Hepatocyte (in vitro differentiated cells): ENCODE measurements around the gene LRRC9.

Source experiments
- CTCF ChIP-seq: fragments of 200-600 bp; sonication (generic); IDR thresholded peaks from 2 replicates; pipeline ENCODE4 v1.5.1; 2016; ENCODE audit warnings: antibody characterized with exemption, mild to moderate bottlenecking; ENCODE audit not compliant: poor library complexity
- EZH2 ChIP-seq: fragments of 200-600 bp; sonication (generic); IDR thresholded peaks from 2 replicates; pipeline ENCODE4 v1.6.1; 2016; ENCODE audit warnings: antibody characterized with exemption, mild to moderate bottlenecking, borderline replicate concordance

GRCh38 chr14:60093080-60093479, 173.1 kb downstream of the LRRC9 start:
- no peak for TF ChIP-seq CTCF
- TF ChIP-seq EZH2 = no peak
